HG03442 (cell line): ENCODE results near the gene DHTKD1.
"Not testable (repeated sequence)": the region's sequence is repeated elsewhere in the genome, so short reads cannot be mapped to it uniquely, and the experiment has no call there.

Source experiments
- ATAC-seq: cut with Tn5 transposase; IDR thresholded peaks from one replicate; pipeline ENCODE4 v1.9.1; 2021; ENCODE audit warnings: mild to moderate bottlenecking, moderate library complexity; ENCODE audit not compliant: unreplicated experiment

DHTKD1 gene

GRCh38 chr10:12144538-12144937 lies 75.8 kb downstream of the DHTKD1 start:
- ATAC-seq, result no peak

DNA sequence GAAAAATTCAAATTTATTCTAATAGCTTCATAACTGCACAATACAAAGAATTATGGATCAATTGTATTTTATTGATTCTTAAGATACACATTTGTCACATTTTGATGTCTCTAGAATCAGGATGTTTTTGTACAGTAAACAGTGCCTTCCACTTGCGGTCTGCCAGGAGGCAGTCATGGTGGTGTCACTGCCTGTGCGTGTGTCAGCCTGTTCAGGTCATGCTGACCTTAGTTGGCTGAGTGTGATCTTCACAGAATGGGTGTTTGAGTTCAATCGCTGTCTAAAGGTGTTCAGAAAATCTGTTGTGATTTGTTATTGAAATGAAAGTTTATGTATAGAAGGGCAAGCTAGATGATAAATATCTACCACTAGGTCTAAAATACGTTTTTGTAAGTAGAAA lies 81.4 kb downstream of the DHTKD1 start:
- ATAC-seq, result no peak

- ATAC-seq, result no peak
Measured at GRCh38 chr10:12154516-12154915, 85.8 kb downstream of the DHTKD1 start.

DNA sequence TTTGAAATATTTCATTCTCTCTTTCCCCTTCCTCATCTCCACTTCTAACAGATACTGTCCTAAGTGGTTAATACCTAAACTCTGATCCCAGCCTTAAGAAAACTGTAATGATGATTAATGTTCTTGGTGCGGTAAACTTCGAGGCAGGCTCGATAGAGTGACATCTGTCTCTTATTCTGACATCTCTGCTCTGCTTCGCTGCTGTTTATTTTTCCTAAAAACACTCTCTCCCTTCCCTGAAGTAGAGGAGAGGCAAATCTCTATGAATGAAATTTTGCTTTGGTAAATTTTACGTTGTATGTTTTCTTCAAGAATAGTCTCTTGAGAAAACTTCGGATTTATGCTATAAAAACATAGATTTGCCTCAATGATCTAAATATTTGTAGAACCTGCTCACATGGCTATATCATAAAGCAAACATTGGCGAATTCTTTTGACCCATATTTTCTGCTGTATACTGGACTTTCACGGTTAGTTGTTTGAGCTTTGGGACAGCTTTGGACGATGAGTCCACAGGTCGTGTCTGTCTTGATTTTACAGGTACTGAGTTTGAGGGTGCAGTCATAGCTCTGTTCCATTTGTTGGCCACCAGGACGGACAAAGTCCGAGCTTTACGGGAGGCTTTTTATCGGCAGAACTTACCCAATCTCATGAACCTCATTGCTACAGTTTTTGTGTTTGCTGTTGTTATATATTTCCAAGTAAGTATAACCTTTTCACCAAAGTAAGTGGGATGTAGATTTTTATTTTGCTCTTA lies 87.8 kb downstream of the DHTKD1 start:
- ATAC-seq, result no peak

DNA sequence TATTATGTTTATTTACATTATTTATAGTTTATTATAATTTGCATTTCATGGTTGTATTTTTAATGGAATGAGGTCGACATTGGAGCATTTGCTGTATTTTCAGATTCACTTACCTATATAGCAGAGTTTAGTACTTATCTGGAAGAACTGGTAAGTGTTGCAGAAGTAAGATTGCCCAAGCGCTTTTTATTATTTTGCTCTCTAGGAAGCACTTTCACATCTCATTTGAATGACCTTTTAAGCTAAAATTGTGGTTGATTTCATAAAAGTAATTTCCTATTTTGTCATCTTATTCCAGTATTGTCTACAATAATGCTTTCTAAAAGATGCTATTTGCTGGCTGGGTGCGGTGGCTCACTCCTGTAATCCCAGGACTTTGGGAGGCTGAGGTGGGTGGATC lies 89.4 kb downstream of the DHTKD1 start:
- no peak for ATAC-seq

GRCh38 chr10:12160664-12161063 lies 91.9 kb downstream of the DHTKD1 start:
- ATAC-seq, result no peak

GRCh38 chr10:12162927-12163326 lies 94.2 kb downstream of the DHTKD1 start:
- no peak for ATAC-seq

DNA sequence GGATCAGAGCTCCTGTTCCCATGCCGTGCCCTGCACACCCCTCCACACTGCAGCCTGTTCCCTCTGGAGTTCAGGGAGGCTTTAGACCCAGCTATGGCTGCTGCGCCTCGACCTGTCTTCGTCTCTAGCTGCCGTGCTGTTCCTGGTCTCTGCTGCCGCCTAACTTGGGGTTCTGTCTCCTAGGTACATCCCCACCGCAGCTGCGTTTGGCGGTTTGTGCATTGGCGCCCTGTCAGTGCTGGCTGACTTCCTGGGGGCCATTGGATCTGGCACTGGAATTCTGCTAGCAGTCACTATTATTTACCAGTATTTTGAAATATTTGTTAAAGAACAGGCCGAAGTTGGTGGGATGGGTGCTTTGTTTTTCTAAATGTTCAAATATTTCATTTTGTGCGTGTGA lies 95.3 kb downstream of the DHTKD1 start:
- no peak for ATAC-seq

- no peak for ATAC-seq
Measured at GRCh38 chr10:12165036-12165435, 96.3 kb downstream of the DHTKD1 start.

- no peak for ATAC-seq
Measured at GRCh38 chr10:12165999-12166775, 97.4 kb downstream of the DHTKD1 start.

DNA sequence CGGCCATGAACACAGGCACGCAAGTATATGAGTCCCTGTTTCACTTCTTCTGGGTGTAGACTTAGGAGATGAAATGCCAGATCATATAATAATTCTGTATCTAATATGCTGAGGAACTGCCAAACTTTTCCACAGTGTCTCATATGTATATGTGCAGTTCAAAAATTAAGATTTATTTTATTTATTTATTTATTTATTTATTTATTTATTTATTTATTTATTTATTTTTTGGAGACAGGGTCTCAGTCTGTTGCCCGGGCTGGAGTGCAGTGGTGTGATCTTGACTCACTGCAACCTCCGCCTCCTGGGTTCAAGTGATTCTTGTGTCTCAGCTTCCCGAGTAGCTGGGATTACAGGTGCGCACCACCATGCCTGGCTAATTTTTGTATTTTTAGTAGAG lies 102.8 kb downstream of the DHTKD1 start:
- ATAC-seq, result not testable (repeated sequence)
